Small intestine (tissue), 7 donors: ENCODE measurements around the gene KIRREL3. TPM values are rescaled to one million over a fixed set of nuclear protein-coding genes. Genes with fewer than 3 reads are reported as not detected.

ENCODE experiments used
- DNase-seq, 2 donors: peaks; one replicate each; pipeline versions ENCODE4 v3.0.0 to v3.0.0-alpha.2; 2013
- FAIRE-seq: peaks from 2 replicates; lab custom pipeline; 2012; peaks lifted over from hg19 to GRCh38; lab: Jason Lieb, UNC
- H3K27ac ChIP-seq, 3 donors: one replicate each; pipeline ENCODE4 v1.5.1; 2013; ENCODE audit warnings: low read length in 2 of 3, mild to moderate bottlenecking in 2 of 3, control low read depth in 1 of 3, inconsistent platforms in 1 of 3, low read depth in 1 of 3, moderate library complexity in 1 of 3
- H3K27me3 ChIP-seq, 3 donors: one replicate each; pipeline ENCODE4 v1.6.1; 2013; ENCODE audit warnings: low read length in 3 of 3, inconsistent platforms in 1 of 3; ENCODE audit not compliant: control insufficient read depth in 3 of 3, insufficient read depth in 3 of 3
- H3K36me3 ChIP-seq, 3 donors: one replicate each; pipeline ENCODE4 v1.6.1; 2013; ENCODE audit warnings: low read length in 3 of 3, inconsistent platforms in 1 of 3, low read depth in 1 of 3, mild to moderate bottlenecking in 1 of 3, moderate library complexity in 1 of 3; ENCODE audit not compliant: control insufficient read depth in 3 of 3, insufficient read depth in 2 of 3
- H3K4me1 ChIP-seq, 3 donors: one replicate each; pipeline ENCODE4 v1.6.1; 2013; ENCODE audit warnings: low read length in 2 of 3, inconsistent platforms in 1 of 3, low read depth in 1 of 3, mild to moderate bottlenecking in 1 of 3, moderate library complexity in 1 of 3; ENCODE audit not compliant: control insufficient read depth in 3 of 3, insufficient read depth in 2 of 3
- H3K4me3 ChIP-seq, 3 donors: one replicate each; pipeline ENCODE4 v1.5.1; 2013; ENCODE audit warnings: low read length in 3 of 3, control low read depth in 1 of 3, inconsistent platforms in 1 of 3, low read depth in 1 of 3, mild to moderate bottlenecking in 1 of 3, moderate library complexity in 1 of 3
- H3K9me3 ChIP-seq, 2 donors: one replicate each; pipeline ENCODE4 v1.6.1; 2013; ENCODE audit warnings: low read depth in 1 of 2, low read length in 1 of 2; ENCODE audit not compliant: control insufficient read depth in 2 of 2, insufficient read depth in 1 of 2
- WGBS, 3 donors: extraction: QIAGEN DNeasy Blood & Tissue Kit; methylation state at CpG; one replicate each; pipeline ENCODE4 v1.1.7; 2013; 5-methylcytosine and 5-hydroxymethylcytosine counted together
- polyA plus RNA-seq, 4 donors: library from polyadenylated mRNA; stranded (reverse) in 3 of 4; unstranded in 1 of 4; fragments of 200-250 nt in 3 of 4; fragments of 120-200 nt in 1 of 4; gene quantifications; one replicate each; pipeline versions ENCODE4 v1.2.1 to v1.2.3, GENCODE V29; 2013
- donor health status: healthy with polysubstance abuse.
- donor health status: control.
- donor health status: control.
- donor health status: Bipolar disorder and iron deficiency.
- donor health status: healthy.

The KIRREL3 gene
- polyA plus RNA-seq, 4 donors, result 0.18 to 0.61 TPM; not detected in 2

DNA sequence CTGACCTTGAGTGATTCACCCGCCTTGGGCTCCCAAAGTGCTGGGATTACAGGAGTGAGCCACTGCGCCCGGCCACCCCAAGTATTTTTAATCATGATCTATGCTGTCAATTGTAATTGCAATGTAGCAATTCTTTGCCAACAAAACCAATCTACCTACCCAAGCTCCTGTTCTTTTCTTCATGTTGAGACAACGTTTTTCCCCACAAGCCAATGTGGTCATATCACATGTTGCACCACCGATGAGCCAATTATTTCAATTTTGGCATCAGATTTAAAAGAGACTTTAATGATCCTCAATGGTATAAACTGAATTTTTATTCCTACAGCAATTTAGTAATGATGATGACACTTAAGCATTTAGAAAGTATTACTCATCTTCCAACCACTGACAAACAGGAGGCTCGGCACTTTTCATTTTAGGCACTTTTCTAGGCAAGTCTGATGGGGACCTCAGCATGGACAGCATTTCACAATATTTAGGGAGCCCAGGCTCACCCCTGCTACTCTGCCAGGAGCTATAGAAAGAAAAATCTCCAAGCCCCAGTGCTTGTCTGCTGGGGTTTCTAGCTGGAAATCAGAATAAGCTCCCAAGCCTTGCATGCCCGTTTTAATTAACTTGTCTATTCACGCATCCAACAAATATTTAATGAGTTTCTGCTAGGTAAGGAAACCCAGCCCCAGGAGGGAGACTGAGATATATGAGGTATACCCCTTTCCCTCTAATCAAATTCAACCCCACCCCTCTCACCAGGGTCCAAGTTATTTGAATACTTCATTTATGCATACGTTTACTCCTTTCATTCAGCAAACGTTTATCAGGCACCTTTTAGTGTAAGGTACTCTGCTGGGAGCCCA lies 353.6 kb downstream of the KIRREL3 start:
- H3K4me1 ChIP-seq, result no peaks in the 10 kb centered on the region
- H3K9me3 ChIP-seq, result no peaks in the 10 kb centered on the region
- no peak for FAIRE-seq
- H3K4me3 ChIP-seq, result no peak overlapping the region
- DNase-seq, result no peak
- H3K27ac ChIP-seq, result no peak overlapping the region
- no peaks in the 10 kb centered on the region for H3K36me3 ChIP-seq
- 74 to 83% (median 79%) methylated on average over 10 of the region's 10 CpGs for WGBS, 3 donors
- no peaks in the 10 kb centered on the region for H3K27me3 ChIP-seq

- WGBS, 3 donors, result 84 to 87% (median 87%) methylated on average over 7 of the region's 7 CpGs
Measured at GRCh38 chr11:126645186-126645585, 355.4 kb downstream of the KIRREL3 start.

DNA sequence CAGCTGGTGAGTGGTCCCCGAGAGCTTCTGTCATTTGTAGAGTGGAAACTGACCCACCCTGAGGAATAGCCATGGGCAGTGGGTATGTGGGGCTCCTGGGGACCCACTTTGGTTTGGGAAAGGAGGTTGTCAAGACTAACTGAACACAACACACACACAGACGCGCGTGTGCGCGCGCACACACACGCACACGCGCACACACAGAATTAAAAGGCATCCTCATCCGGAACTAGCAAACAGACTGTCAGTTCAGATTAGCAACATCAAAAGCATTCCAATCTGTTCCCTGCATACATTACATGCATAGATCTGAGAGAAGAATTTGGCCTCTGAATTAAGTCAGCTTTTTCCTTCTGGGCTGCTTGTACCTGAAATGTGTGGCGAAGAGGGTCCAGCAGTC lies 360.4 kb downstream of the KIRREL3 start:
- 81 to 83% (median 82%) methylated on average over 12 of the region's 12 CpGs for WGBS, 3 donors
- H3K36me3 ChIP-seq, result no peaks in the 10 kb centered on the region
- no peak overlapping the region for H3K27ac ChIP-seq
- no peak for DNase-seq
- peaks cover 0 to 4% (median 2%) of the 10 kb centered on the region in 3 donors for H3K27me3 ChIP-seq
- FAIRE-seq, result no peak
- no peaks in the 10 kb centered on the region for H3K4me1 ChIP-seq
- no peak overlapping the region for H3K4me3 ChIP-seq
- no peaks in the 10 kb centered on the region for H3K9me3 ChIP-seq

More at GRCh38 chr11:126645186-126645585, 355.4 kb downstream of the KIRREL3 start:
- no peak overlapping the region for H3K4me3 ChIP-seq
- DNase-seq (no peak), FAIRE-seq (no peak)
- H3K27me3 ChIP-seq, result no peaks in the 10 kb centered on the region
- H3K36me3 ChIP-seq, result no peaks in the 10 kb centered on the region
- no peaks in the 10 kb centered on the region for H3K4me1 ChIP-seq
- H3K9me3 ChIP-seq, result no peaks in the 10 kb centered on the region
- H3K27ac ChIP-seq, result no peak overlapping the region

GRCh38 chr11:126639692-126640091 lies 360.9 kb downstream of the KIRREL3 start:
- WGBS, 3 donors, result 80 to 91% (median 83%) methylated on average over 3 of the region's 3 CpGs
- no peaks in the 10 kb centered on the region for H3K36me3 ChIP-seq
- H3K4me1 ChIP-seq, result no peaks in the 10 kb centered on the region
- H3K4me3 ChIP-seq, result no peak overlapping the region
- H3K27ac ChIP-seq, result no peak overlapping the region
- DNase-seq (no peak), FAIRE-seq (no peak)
- H3K9me3 ChIP-seq, result no peaks in the 10 kb centered on the region
- peaks cover 0 to 4% (median 2%) of the 10 kb centered on the region in 3 donors for H3K27me3 ChIP-seq

GRCh38 chr11:126638648-126639047 lies 361.9 kb downstream of the KIRREL3 start:
- Histone ChIP-seq H3K27ac (no peak overlapping the region), H3K4me1 (no peaks in the 10 kb centered on the region), H3K4me3 (no peak overlapping the region), H3K36me3 (no peaks in the 10 kb centered on the region), H3K27me3 (peaks cover 0 to 4% (median 2%) of the 10 kb centered on the region in 3 donors), H3K9me3 (no peaks in the 10 kb centered on the region)
- 43 to 49% (median 46%) methylated on average over 5 of the region's 5 CpGs for WGBS, 3 donors
- DNase-seq, result no peak
- FAIRE-seq, result no peak

DNA sequence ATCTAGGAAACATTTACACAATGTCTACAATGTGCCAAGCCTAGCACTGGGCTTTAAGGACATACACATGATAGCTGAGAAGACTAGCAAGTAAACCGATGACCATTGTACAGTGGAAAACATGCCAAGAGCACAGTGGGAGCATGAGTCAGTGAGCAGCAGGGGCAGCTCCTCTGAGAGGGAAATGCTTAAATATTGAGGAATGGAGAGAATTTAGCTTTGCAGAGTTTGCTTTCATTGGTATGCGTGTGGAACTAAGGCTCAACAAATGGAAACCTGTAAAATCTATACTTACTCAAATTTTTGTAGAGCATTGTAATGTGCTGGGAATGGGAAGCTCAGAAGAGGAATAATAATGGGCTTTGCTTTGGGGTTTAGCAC lies 362.8 kb downstream of the KIRREL3 start:
- H3K27ac ChIP-seq, result no peak overlapping the region
- H3K36me3 ChIP-seq, result no peaks in the 10 kb centered on the region
- FAIRE-seq (no peak), DNase-seq (no peak)
- no peak overlapping the region for H3K4me3 ChIP-seq
- WGBS, 3 donors, result 75 to 83% (median 78%) methylated on average over 2 of the region's 2 CpGs
- no peaks in the 10 kb centered on the region for H3K4me1 ChIP-seq
- H3K27me3 ChIP-seq, result peaks cover 0 to 4% (median 2%) of the 10 kb centered on the region in 3 donors
- H3K9me3 ChIP-seq, result no peaks in the 10 kb centered on the region

- FAIRE-seq (no peak), DNase-seq (no peak)
- Histone ChIP-seq H3K36me3 (no peaks in the 10 kb centered on the region), H3K9me3 (no peaks in the 10 kb centered on the region), H3K4me1 (no peaks in the 10 kb centered on the region), H3K4me3 (no peak overlapping the region), H3K27ac (no peak overlapping the region), H3K27me3 (peaks cover 0 to 4% (median 2%) of the 10 kb centered on the region in 3 donors)
- WGBS, 3 donors, result 63 to 69% (median 63%) methylated on average over 5 of the region's 5 CpGs
Measured at GRCh38 chr11:126636911-126637794, 363.4 kb downstream of the KIRREL3 start.

- Histone ChIP-seq H3K4me3 (no peak overlapping the region), H3K9me3 (no peaks in the 10 kb centered on the region), H3K4me1 (no peaks in the 10 kb centered on the region), H3K27me3 (peaks cover 0 to 4% (median 2%) of the 10 kb centered on the region in 3 donors), H3K36me3 (no peaks in the 10 kb centered on the region), H3K27ac (no peak overlapping the region)
- DNase-seq, result no peak
- WGBS, 3 donors, result 46 to 69% (median 51%) methylated on average over 3 of the region's 3 CpGs
- FAIRE-seq, result no peak
Measured at GRCh38 chr11:126635511-126635910, 365.1 kb downstream of the KIRREL3 start.
